ENCODE data around the gene AGBL1.

AGBL1 gene

GRCh38 chr15:86273309-86273708, 193.6 kb downstream of the AGBL1 start:
- H3K4me3 ChIP-seq (ENCODE audit: low read depth, low read length), result no peak overlapping the region
- no peaks in the 10 kb centered on the region for H3K4me1 ChIP-seq (ENCODE audit: control insufficient read depth, insufficient read depth, low read length)
- no peaks in the 10 kb centered on the region for H3K36me3 ChIP-seq (ENCODE audit: control insufficient read depth in 2 of 2, insufficient read depth in 1 of 2, low read length in 2 of 2)
- ChIA-PET POLR2A (no interaction called here), CTCF (no interaction called here)
- H3K27ac ChIP-seq (ENCODE audit: extremely low read depth, low read depth, low read length), result no peak overlapping the region
- H3K9me3 ChIP-seq (ENCODE audit: control insufficient read depth, insufficient read depth, low read depth, low read length), result no peaks in the 10 kb centered on the region
- TF ChIP-seq ZFP37 (tag by site-specific recombination; IDR thresholded peaks at IDR 0.05), result no peak
- no peak for TF ChIP-seq ZNF24 (tag by site-specific recombination; IDR thresholded peaks at IDR 0.05)
- TF ChIP-seq ZBTB6 (tag by site-specific recombination; IDR thresholded peaks at IDR 0.05), result no peak
- TF ChIP-seq ZNF221 (tag by site-specific recombination; IDR thresholded peaks at IDR 0.05; ENCODE audit: borderline replicate concordance), result no peak

DNA sequence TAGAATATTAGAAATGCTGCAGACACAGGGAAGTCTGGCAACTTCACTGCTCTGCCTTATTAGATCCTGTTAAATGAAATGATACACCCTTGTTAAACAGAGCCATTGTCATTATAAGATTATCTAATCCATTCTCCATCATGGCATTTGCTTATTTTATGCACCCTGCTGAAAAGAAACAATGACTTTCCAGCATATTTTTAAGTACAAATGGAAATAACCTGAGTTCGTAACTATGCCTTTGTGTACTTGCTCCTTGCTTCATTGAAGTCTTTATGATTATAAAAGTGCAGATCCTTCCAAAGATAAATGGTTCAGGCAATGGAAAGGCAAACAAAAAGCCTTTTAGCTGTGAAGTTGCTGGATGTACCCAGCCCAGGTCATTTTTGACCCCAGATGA, 195.7 kb downstream of the AGBL1 start:
- ChIA-PET POLR2A (no interaction called here), CTCF (interaction anchor here (1.5 kb wide), 1 partner anchor 43 kb away, joined by 5 read pairs; no protein-coding TSS in a partner anchor)
- Histone ChIP-seq H3K4me1 (ENCODE audit: control insufficient read depth, insufficient read depth, low read length) (no peaks in the 10 kb centered on the region), H3K4me3 (ENCODE audit: low read depth, low read length) (no peak overlapping the region), H3K9me3 (ENCODE audit: control insufficient read depth, insufficient read depth, low read depth, low read length) (no peaks in the 10 kb centered on the region), H3K36me3 (ENCODE audit: control insufficient read depth in 2 of 2, insufficient read depth in 1 of 2, low read length in 2 of 2) (no peaks in the 10 kb centered on the region), H3K27ac (ENCODE audit: extremely low read depth, low read depth, low read length) (no peak overlapping the region)
- TF ChIP-seq ZNF335 (tag by site-specific recombination; conservative IDR thresholded peaks at IDR 0.05), result no peak
- no peak for TF ChIP-seq ZNF280D (tag by site-specific recombination; IDR thresholded peaks at IDR 0.05)
- TF ChIP-seq, protein P1, sequence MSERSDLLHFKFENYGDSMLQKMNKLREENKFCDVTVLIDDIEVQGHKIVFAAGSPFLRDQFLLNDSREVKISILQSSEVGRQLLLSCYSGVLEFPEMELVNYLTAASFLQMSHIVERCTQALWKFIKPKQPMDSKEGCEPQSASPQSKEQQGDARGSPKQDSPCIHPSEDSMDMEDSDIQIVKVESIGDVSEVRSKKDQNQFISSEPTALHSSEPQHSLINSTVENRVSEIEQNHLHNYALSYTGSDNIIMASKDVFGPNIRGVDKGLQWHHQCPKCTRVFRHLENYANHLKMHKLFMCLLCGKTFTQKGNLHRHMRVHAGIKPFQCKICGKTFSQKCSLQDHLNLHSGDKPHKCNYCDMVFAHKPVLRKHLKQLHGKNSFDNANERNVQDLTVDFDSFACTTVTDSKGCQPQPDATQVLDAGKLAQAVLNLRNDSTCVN (tag by site-specific recombination; optimal IDR thresholded peaks at IDR 0.05), result no peak
- TF ChIP-seq WT1 (tag by site-specific recombination; IDR thresholded peaks at IDR 0.05), result no peak
- TF ChIP-seq ZBTB21 (tag by site-specific recombination; IDR thresholded peaks at IDR 0.05), result no peak
- no peak for TF ChIP-seq YY2 (tag by site-specific recombination; IDR thresholded peaks at IDR 0.05)
- no peak for TF ChIP-seq ZNF138 (tag by site-specific recombination; IDR thresholded peaks at IDR 0.05; ENCODE audit: borderline replicate concordance)
- TF ChIP-seq AEBP2 (tag by site-specific recombination; IDR thresholded peaks at IDR 0.05; ENCODE audit: borderline replicate concordance), result no peak
- no peak for TF ChIP-seq ZBTB20 (tag by site-specific recombination; IDR thresholded peaks at IDR 0.05)
- no peak for TF ChIP-seq ZNF658 (tag by site-specific recombination; IDR thresholded peaks at IDR 0.05)
- no peak for TF ChIP-seq REPIN1 (tag by site-specific recombination; IDR thresholded peaks at IDR 0.05; ENCODE audit: low read depth)
- TF ChIP-seq ZNF280C (tag by site-specific recombination; IDR thresholded peaks at IDR 0.05), result no peak
- TF ChIP-seq HOXD13 (CRISPR knock-in tag; IDR thresholded peaks at IDR 0.05; ENCODE audit: borderline replicate concordance), result no peak
- TF ChIP-seq, protein P2, sequence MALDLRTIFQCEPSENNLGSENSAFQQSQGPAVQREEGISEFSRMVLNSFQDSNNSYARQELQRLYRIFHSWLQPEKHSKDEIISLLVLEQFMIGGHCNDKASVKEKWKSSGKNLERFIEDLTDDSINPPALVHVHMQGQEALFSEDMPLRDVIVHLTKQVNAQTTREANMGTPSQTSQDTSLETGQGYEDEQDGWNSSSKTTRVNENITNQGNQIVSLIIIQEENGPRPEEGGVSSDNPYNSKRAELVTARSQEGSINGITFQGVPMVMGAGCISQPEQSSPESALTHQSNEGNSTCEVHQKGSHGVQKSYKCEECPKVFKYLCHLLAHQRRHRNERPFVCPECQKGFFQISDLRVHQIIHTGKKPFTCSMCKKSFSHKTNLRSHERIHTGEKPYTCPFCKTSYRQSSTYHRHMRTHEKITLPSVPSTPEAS (tag by site-specific recombination; IDR thresholded peaks at IDR 0.05), result no peak
- TF ChIP-seq, protein P3, sequence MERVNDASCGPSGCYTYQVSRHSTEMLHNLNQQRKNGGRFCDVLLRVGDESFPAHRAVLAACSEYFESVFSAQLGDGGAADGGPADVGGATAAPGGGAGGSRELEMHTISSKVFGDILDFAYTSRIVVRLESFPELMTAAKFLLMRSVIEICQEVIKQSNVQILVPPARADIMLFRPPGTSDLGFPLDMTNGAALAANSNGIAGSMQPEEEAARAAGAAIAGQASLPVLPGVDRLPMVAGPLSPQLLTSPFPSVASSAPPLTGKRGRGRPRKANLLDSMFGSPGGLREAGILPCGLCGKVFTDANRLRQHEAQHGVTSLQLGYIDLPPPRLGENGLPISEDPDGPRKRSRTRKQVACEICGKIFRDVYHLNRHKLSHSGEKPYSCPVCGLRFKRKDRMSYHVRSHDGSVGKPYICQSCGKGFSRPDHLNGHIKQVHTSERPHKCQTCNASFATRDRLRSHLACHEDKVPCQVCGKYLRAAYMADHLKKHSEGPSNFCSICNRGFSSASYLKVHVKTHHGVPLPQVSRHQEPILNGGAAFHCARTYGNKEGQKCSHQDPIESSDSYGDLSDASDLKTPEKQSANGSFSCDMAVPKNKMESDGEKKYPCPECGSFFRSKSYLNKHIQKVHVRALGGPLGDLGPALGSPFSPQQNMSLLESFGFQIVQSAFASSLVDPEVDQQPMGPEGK (tag by site-specific recombination; IDR thresholded peaks at IDR 0.05), result no peak
- TF ChIP-seq SCRT2 (tag by site-specific recombination; IDR thresholded peaks at IDR 0.05), result no peak
- no peak for TF ChIP-seq ZNF600 (tag by site-specific recombination; IDR thresholded peaks at IDR 0.05)
